Epithelial cell of proximal tubule (primary cell): ENCODE data around the gene KCNV2. TPM values are rescaled to one million over a fixed set of nuclear protein-coding genes. Genes with fewer than 3 reads are reported as not detected.

ENCODE experiments used
- DNase-seq: peaks from one replicate; pipeline ENCODE4 v3.0.0-alpha.2; 2011; ENCODE audit warnings: low read depth
- H3K4me3 ChIP-seq: 2 replicates; pipeline ENCODE4 v1.5.1; 2011; ENCODE audit warnings: low read depth, mild to moderate bottlenecking, low read length
- CTCF ChIP-seq: conservative IDR thresholded peaks from 2 replicates; pipeline ENCODE4 v1.5.1; 2012; ENCODE audit warnings: low read depth, mild to moderate bottlenecking, low read length
- total RNA-seq: library from RNA; depleted of rRNA; stranded (reverse); fragments of >200 nt; gene quantifications from 2 replicates; pipeline ENCODE4 v1.2.3, GENCODE V29; 2015

Gene KCNV2
- total RNA-seq, 1 donor from 2014 or later, result not detected

- no peak for TF ChIP-seq CTCF
- no peak for DNase-seq
- no peak overlapping the region for H3K4me3 ChIP-seq
These were observed 8.8 kb downstream of the KCNV2 start for GRCh38 chr9:2725898-2726649.

- no peak for TF ChIP-seq CTCF
- peak; percentile 27 for DNase-seq
- H3K4me3 ChIP-seq, result no peak overlapping the region
These were observed 9.5 kb downstream of the KCNV2 start for GRCh38 chr9:2726650-2727340.

- TF ChIP-seq CTCF, result no peak
- H3K4me3 ChIP-seq, result no peak overlapping the region
- no peak for DNase-seq
These were observed 10.1 kb downstream of the KCNV2 start for GRCh38 chr9:2727374-2727773.

GRCh38 chr9:2727966-2728613, 10.8 kb downstream of the KCNV2 start:
- peak; percentile 91 for TF ChIP-seq CTCF
- peak; percentile 41 for DNase-seq

GRCh38 chr9:2729003-2729402, 11.7 kb downstream of the KCNV2 start:
- no peak for DNase-seq

More at GRCh38 chr9:2727966-2728613, 10.8 kb downstream of the KCNV2 start:
- no peak overlapping the region for H3K4me3 ChIP-seq

GRCh38 chr9:2729721-2730120, 12.4 kb downstream of the KCNV2 start:
- no peak for TF ChIP-seq CTCF
- no peak for DNase-seq
- no peak overlapping the region for H3K4me3 ChIP-seq

More at GRCh38 chr9:2729003-2729402, 11.7 kb downstream of the KCNV2 start:
- H3K4me3 ChIP-seq, result no peak overlapping the region
- no peak for TF ChIP-seq CTCF
